AG04449 (cell line): ENCODE results near the gene PPP1R26.

Experiments
- CTCF ChIA-PET: fragments of 350-600 bp; formaldehyde crosslinking; extraction: SDS; loops from one replicate; lab custom pipeline; 2021; ENCODE audit warnings: antibody characterized with exemption; lab: Yijun Ruan, JAX
- POLR2A ChIA-PET: fragments of 400-600, 350-600 bp; formaldehyde crosslinking; extraction: SDS; loops from one replicate; lab custom pipeline; 2020; ENCODE audit warnings: antibody characterized with exemption, inconsistent platforms; lab: Yijun Ruan, JAX
- DNase-seq: peaks from one replicate; pipeline ENCODE4 v3.0.0-alpha.2; 2010; ENCODE audit warnings: low read depth, low spot score
- H3K4me3 ChIP-seq: 2 replicates; pipeline ENCODE4 v1.5.1; 2011; ENCODE audit warnings: low read depth, mild to moderate bottlenecking, control low read depth, low read length
- CTCF ChIP-seq: IDR thresholded peaks from one replicate; pipeline ENCODE4 v1.5.1; 2011; ENCODE audit warnings: mild to moderate bottlenecking, moderate library complexity, low read length, control low read depth, inconsistent platforms; ENCODE audit not compliant: insufficient read depth; ENCODE audit errors: missing control alignments

PPP1R26 gene

DNA sequence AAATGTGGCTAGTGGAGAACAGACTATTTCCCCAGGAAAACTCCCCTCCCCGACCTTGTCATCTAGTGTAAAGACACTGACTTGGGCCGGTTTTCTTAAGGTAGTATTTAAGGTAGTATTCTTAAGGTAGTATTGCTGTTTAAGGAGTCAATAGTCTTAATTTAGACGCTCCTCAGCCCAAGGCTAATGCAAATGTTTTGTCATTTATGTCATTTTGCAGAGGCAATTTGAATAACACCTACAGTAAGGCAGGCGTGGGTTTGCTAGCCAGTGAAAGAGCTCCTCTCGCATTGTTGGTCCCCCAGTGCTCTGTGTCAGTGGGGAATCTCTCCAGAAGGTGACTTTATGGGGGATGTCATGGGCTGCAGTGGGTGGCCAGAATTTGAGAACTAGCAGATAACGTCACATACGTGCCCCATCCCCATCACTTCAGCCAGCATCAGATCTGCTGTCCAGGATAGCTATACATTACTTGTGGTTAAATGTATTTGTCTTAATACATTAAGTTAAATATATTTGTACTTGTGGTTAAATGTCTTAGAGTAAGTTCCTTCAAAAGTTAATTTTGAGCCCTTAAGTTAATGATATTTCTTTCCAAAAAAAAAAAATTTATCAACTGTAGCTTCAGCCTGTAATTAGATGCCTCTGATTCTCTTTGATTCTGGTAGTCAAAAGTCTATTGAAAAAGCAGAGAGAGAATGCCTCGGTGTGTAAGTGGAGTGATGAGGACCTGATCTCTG lies 2.6 kb downstream of the PPP1R26 start:
- CTCF ChIA-PET: interaction anchor here (0.6 to 2.4 kb wide), 4 partner anchors 9 to 23 kb away, joined by 3 to 10 read pairs (median 4); no protein-coding TSS in a partner anchor
- TF ChIP-seq CTCF: no peak
- POLR2A ChIA-PET: no interaction called here
- H3K4me3 ChIP-seq: no peak overlapping the region
- DNase-seq: no peak

GRCh38 chr9:135484460-135485277 lies 5.1 kb downstream of the PPP1R26 start:
- DNase-seq: no peak
- POLR2A ChIA-PET: no interaction called here
- no peak for TF ChIP-seq CTCF
- no peak overlapping the region for H3K4me3 ChIP-seq
- CTCF ChIA-PET: interaction anchor here (1.0 to 1.9 kb wide), 2 partner anchors 15 to 72 kb away, joined by 3 to 8 read pairs; partner anchors contain the start of gene MRPS2

- DNase-seq: no peak
- CTCF ChIA-PET: no interaction called here
- TF ChIP-seq CTCF: no peak
- H3K4me3 ChIP-seq: no peak overlapping the region
- POLR2A ChIA-PET: no interaction called here
Measured at GRCh38 chr9:135485385-135485784, 5.8 kb downstream of the PPP1R26 start.

GRCh38 chr9:135485832-135486231 lies 6.2 kb downstream of the PPP1R26 start:
- H3K4me3 ChIP-seq: no peak overlapping the region
- POLR2A ChIA-PET: no interaction called here
- no peak for DNase-seq
- TF ChIP-seq CTCF: no peak
- CTCF ChIA-PET: interaction anchor here (1.1 kb wide), 1 partner anchor 399 kb away, joined by 3 read pairs; no protein-coding TSS in a partner anchor

DNA sequence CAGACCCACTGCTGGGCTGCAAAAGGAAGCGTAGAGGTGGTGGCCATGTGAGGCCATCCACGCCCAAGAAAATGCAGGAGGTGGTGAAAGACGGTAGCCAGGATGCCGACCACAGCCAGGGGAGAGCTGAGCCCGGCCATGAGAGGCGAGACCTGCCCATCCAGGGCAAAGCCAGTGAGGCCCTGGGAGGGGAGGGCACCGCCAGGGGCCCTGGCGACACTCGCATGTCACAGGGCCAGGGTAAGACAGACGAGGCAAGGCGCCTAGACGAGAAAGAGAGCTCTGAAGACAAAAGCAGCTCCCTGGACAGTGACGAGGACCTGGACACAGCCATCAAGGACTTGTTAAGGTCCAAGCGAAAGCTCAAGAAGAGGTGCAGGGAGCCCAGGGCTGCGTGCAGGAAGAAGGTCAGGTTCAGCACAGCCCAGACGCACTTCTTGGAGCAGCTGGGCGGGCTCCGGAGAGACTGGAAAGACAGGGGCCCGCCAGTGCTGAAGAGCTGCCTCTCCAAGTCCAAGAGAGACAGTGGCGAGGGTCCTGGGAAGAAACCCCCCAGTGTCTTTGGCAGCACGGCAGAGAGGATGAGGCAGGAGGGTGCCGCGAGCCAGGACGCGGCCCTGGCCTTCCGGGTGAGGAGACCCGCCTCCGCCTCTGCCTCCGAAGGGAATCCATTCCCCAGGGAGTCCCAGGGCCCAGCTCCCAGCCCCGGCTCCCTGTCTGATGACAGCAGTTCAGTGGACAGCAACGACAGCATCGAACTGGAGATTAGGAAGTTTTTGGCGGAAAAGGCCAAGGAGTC lies 6.9 kb downstream of the PPP1R26 start:
- no peak for DNase-seq
- ChIA-PET CTCF (interaction anchor here (1.1 kb wide), 1 partner anchor 400 kb away, joined by 3 read pairs; no protein-coding TSS in a partner anchor), POLR2A (no interaction called here)
- TF ChIP-seq CTCF: no peak
- no peak overlapping the region for H3K4me3 ChIP-seq
